GM19025 (cell line): ENCODE measurements around the gene PTPRT.

Source experiments
- ATAC-seq: cut with Tn5 transposase; IDR thresholded peaks from one replicate; pipeline ENCODE4 v1.9.1; 2021; ENCODE audit warnings: mild to moderate bottlenecking, low read depth, moderate library complexity; ENCODE audit not compliant: unreplicated experiment

PTPRT gene

DNA sequence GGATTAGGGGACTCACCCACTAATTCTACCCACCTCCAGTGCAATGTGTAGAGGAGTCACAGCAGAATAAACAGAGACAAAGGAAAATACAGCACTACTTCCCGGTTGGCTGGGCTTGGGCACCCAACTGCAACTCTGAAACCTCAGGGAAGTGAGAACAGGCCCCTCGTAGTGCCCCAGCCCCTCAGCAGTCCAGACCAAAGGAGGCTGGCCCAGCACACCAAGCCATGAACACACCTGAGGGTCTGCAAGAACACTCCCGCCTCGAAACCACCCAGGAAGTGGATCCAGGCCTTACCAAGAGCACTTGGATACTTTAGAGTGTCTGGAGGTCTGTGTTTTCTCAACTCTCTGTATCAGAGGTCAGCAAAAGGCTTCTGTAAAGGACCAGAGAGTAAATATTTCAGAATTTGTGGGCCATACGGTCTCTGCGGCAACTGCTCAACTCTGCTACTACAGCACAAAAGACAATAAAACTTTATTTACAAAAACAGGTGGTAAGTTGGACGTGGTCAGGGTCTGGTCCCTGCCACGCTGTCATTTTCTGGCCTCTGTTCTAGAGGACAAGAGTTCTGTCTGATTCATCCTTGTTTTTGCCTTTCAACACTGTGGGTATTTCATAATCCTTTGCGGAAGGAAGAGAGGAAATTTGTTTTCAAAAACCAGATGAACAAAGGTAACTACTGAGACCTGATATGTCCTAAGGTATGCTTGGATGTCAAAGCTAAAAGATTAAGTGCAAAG is 154.6 kb downstream of the PTPRT start:
- no peak for ATAC-seq

- ATAC-seq = no peak
Observed at GRCh38 chr20:43032459-43032858, 157.2 kb downstream of the PTPRT start.

- no peak for ATAC-seq
Observed at GRCh38 chr20:43029176-43029575, 160.5 kb downstream of the PTPRT start.

- no peak for ATAC-seq
Observed at GRCh38 chr20:43028470-43028869, 161.2 kb downstream of the PTPRT start.

- ATAC-seq = no peak
Observed at GRCh38 chr20:43023836-43024235, 165.9 kb downstream of the PTPRT start.

DNA sequence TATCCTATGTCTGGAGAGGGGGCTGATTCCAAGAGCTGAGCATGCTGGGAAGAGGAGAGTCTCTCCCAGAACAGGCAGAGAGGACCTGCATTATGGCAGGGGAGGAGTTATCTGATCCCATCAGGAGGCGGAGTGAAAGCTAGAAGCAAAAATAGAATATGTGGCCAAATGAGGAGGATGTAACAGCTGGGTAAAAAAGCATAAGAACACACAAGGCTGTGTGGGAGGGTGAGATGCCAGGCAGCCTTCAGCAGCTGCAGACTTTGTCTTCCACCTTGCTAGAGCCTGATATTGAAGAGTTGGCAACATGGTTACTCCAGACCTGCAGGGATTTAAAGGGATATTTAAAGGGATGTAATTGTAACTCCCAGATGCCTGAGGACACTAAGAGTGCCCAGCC is 167.1 kb downstream of the PTPRT start:
- ATAC-seq = no peak

GRCh38 chr20:43022081-43022480 is 167.6 kb downstream of the PTPRT start:
- ATAC-seq = no peak

DNA sequence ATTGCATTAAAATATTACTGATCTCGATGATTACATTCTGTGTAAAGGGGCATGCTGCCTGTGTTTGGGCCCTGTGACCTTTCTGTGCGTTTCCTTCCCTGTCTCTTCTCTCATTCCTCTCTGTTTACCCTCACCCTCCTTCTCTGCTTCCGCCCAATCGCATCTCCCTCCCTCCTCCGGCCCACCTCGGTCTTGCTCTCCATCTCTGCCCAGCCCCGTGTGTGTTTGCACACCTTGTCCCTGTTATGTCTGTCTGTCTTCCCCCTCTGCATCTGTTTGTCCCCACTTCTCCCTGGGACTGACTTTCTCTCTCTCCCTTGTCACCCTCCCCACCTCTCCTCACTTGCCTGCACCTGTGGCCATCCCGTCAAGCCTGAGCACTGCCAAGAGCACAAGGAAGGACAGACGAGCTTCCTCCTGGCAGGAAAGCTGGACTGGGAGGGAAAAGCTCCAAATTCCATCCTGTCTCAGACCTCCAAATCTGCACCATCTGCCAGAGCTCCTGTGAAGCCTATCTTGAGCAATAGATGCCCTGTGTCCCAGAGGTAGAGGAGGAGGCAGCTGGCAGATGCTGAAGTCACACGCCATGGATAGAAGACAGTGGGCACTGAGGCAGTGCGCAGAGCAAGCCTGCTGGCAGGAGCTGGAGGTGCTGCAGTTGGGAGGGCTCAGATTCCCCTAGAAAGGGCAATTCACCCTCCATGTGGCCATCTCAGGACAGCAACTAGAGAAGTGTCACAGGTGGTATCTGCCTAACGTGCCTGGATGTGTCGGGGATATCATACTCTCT is 172.3 kb downstream of the PTPRT start:
- no peak for ATAC-seq

- no peak for ATAC-seq
Observed at GRCh38 chr20:43016257-43016656, 173.4 kb downstream of the PTPRT start.

DNA sequence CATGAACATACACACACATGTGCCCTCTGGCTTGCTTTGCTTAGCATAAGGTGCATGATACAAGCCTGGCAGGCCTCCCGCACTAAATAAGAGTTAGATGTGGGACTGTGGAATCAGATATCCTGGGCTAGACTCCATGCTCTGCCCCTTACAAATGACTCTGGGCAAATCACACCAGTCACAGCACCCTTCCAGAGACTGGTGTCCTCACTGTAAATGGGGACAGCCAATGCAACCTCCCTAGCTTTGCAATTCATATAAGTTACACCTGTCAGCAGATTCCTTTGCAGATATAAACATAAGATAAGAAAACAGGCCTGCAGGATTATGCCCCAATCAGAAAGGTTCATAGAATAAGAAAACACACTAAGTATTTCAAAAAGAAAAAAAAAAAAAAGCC is 174.1 kb downstream of the PTPRT start:
- ATAC-seq = no peak

- ATAC-seq = no peak
Observed at GRCh38 chr20:43014206-43014605, 175.5 kb downstream of the PTPRT start.

- ATAC-seq = no peak
Observed at GRCh38 chr20:43011491-43011890, 178.2 kb downstream of the PTPRT start.

DNA sequence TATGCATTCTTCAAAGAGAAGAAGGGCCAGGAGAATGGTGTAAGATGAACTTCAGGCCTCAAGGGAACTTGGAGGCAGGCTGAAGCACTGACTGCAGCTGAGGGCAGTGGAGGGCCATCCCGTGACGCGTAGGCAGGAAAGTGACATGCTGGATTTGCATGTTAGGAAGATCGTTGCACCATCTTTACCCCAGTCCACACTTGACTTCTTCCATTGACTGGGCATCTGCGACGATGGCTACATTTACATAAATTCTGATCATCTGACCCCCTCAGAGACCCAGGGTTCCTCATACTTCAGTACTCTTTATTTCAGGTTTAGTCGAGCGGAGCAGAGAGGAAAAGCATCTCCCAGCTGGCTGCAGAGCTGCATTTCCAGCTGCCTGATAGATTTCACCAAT is 180.2 kb downstream of the PTPRT start:
- ATAC-seq = no peak

GRCh38 chr20:43007525-43007924 is 182.2 kb downstream of the PTPRT start:
- no peak for ATAC-seq

- no peak for ATAC-seq
Observed at GRCh38 chr20:43006651-43007375, 182.9 kb downstream of the PTPRT start.

- ATAC-seq = no peak
Observed at GRCh38 chr20:43003318-43003944, 186.3 kb downstream of the PTPRT start.

- no peak for ATAC-seq
Observed at GRCh38 chr20:42996141-42996540, 193.6 kb downstream of the PTPRT start.

DNA sequence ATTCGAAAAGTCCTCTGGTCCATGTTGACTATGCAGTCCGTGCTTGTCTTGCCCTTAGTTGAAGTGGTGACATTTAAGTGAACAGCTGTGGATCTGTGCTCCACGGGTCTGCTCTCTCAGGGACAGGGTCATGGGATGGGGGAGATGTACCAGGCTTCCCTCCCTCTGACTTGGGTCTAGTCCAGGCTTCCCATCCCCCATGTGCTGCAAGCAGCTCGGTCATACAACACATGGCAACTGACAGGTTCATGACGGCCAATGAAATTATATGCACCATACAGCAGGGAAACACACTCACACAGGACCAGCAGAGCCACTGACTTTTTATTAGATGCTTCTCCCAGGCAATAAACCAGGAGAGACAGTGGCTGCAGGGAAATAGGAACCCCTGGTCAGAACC is 201.4 kb downstream of the PTPRT start:
- no peak for ATAC-seq

- no peak for ATAC-seq
Observed at GRCh38 chr20:42987376-42988114, 202.2 kb downstream of the PTPRT start.

- ATAC-seq = no peak
Observed at GRCh38 chr20:42986143-42986773, 203.4 kb downstream of the PTPRT start.
